Pancreas (tissue), 10 donors: ENCODE measurements around the gene G6PC2. TPM values are rescaled to one million over a fixed set of nuclear protein-coding genes. Genes with fewer than 3 reads are reported as not detected.

Experiments
- ATAC-seq, 4 donors: fragments of 200-7000 bp; cut with Tn5 transposase; one replicate each; pipeline versions ENCODE4 v1.8.0 to v1.9.1; 2020; ENCODE audit warnings: mild to moderate bottlenecking in 4 of 4, moderate library complexity in 4 of 4
- DNase-seq, 6 donors: peaks; one replicate each; pipeline ENCODE4 v3.0.0-alpha.2; 2020
- FAIRE-seq: peaks from 2 replicates; lab custom pipeline; 2012; peaks lifted over from hg19 to GRCh38; lab: Jason Lieb, UNC
- H3K27ac ChIP-seq, 4 donors: fragments of 200-600 bp; sonication (generic); 1 replicate in 3 of 4; 2 replicates in 1 of 4; pipeline versions ENCODE4 v1.5.0 to v1.8.0; 2020
- H3K27me3 ChIP-seq, 4 donors: fragments of 200-600 bp; one replicate each; pipeline ENCODE4 v1.8.0; 2021
- H3K36me3 ChIP-seq, 3 donors: fragments of 200-600 bp; sonication (generic) in 1 of 3; one replicate each; pipeline versions ENCODE4 v1.5.0 to v1.8.0; 2020 to 2021
- H3K4me1 ChIP-seq, 3 donors: fragments of 200-600 bp; one replicate each; pipeline ENCODE4 v1.8.0; 2021
- H3K4me3 ChIP-seq, 4 donors: fragments of 200-600 bp; sonication (generic) in 2 of 4; one replicate each; pipeline versions ENCODE4 v1.5.0 to v1.8.0; 2020 to 2021
- H3K9me3 ChIP-seq, 4 donors: fragments of 200-600 bp; one replicate each; pipeline ENCODE4 v1.8.0; 2021
- CTCF ChIP-seq, 4 donors: fragments of 200-600 bp; sonication (generic) in 3 of 4; IDR thresholded peaks; one replicate each; pipeline versions ENCODE4 v1.5.0 to v1.8.0; 2021; ENCODE audit warnings: antibody characterized with exemption in 4 of 4
- WGBS, 2 donors: extraction: QIAGEN DNeasy Blood & Tissue Kit; methylation state at CpG; one replicate each; pipeline ENCODE4 v1.1.7; 2013; 5-methylcytosine and 5-hydroxymethylcytosine counted together
- intact Hi-C, 3 donors: fragments of 100-400 bp; cut with DNase I; formaldehyde crosslinking; loops; one replicate each; pipeline versions ENCODE4 v1.11.1 to v1.14.2; 2022
- polyA plus RNA-seq, 2 donors: library from polyadenylated mRNA; stranded (reverse); fragments of 200-250 nt; gene quantifications; one replicate each; pipeline ENCODE4 v1.2.3, GENCODE V29; 2013
- total RNA-seq, 6 donors: library from RNA; stranded (reverse); fragmentation: NEBNext Ultra II Directional in 4 of 6; extraction: Animal tissue kit (Norgen Biotek cat#: 25700) in 4 of 6; gene quantifications; one replicate each; pipeline versions ENCODE4 v1.2.1 to v1.2.4, GENCODE V29; 2021 to 2023
- donor health status: healthy with polysubstance abuse.
- donor health status: DM: no; HTN: no; CAD: no; lungs with moderate emphysema.
- donor health status: DM: no; HTN: no; CAD: no.
- donor health status: control.
- donor health status: control.
- donor health status: Bipolar disorder and iron deficiency.
- donor health status: DM: yes; HTN: yes; CAD: no.
- donor health status: DM: no; HTN: no; CAD: no.
- donor health status: DM: no; HTN: no; CAD: no.
- donor health status: DM: yes; HTN: yes; CAD: no.

G6PC2 gene
- total RNA-seq = 10 to 100 TPM in 3 of 6 donors, 1 to 10 TPM in 3; 2.2 to 33.7 (median 11.1) TPM
- 100 to 1,000 TPM in 1 of 2 donors, 10 to 100 TPM in 1; 25.0 to 262 TPM for polyA plus RNA-seq

GRCh38 chr2:168901003-168901402, at the start of gene G6PC2:
Gene G6PC2 (plus strand): TSS chr2:168901291. CDS start chr2:168901332, 41 bp downstream.
- H3K9me3 ChIP-seq = no peaks in the 10 kb centered on the region
- no peak for FAIRE-seq
- peak in 2 of 4 donors; percentile 82 to 83 for ATAC-seq
- intact Hi-C loops = no loop called here
- no peaks in the 10 kb centered on the region for H3K4me1 ChIP-seq
- no peaks in the 10 kb centered on the region for H3K36me3 ChIP-seq
- WGBS, 2 donors = 61 to 70% methylated on average over 5 of the region's 5 CpGs
- no peak within 1 kb of the TSS for H3K4me3 ChIP-seq
- H3K27ac ChIP-seq = no peak within 1 kb of the TSS
- TF ChIP-seq CTCF (IDR thresholded peaks at IDR 0.05) = no peak
- H3K27me3 ChIP-seq = no peaks in the 10 kb centered on the region
- DNase-seq = no peak

GRCh38 chr2:168851674-168852320, 49.3 kb upstream of the G6PC2 start:
- H3K4me3 ChIP-seq = no peak overlapping the region
- FAIRE-seq = no peak
- peaks cover 0 to 26% (median 0%) of the 10 kb centered on the region in 3 donors for H3K36me3 ChIP-seq
- TF ChIP-seq CTCF (IDR thresholded peaks at IDR 0.05) = no peak
- H3K27ac ChIP-seq = no peak overlapping the region
- intact Hi-C loops = loop anchor here in 1 of 3 donors (10.0 kb wide), 1 partner anchor 77 kb away; no protein-coding TSS in a partner anchor
- H3K9me3 ChIP-seq = no peaks in the 10 kb centered on the region
- no peaks in the 10 kb centered on the region for H3K4me1 ChIP-seq
- WGBS, 2 donors = 85 to 87% methylated on average over 5 of the region's 5 CpGs
- no peaks in the 10 kb centered on the region for H3K27me3 ChIP-seq
- peak in 3 of 6 donors; percentile 20 to 62 (median 41) for DNase-seq
- ATAC-seq = no peak

- 33 to 56% methylated on average over 3 of the region's 3 CpGs for WGBS, 2 donors
- H3K36me3 ChIP-seq = peaks cover 0 to 27% (median 0%) of the 10 kb centered on the region in 3 donors
- H3K27me3 ChIP-seq = no peaks in the 10 kb centered on the region
- no peak overlapping the region for H3K27ac ChIP-seq
- H3K4me1 ChIP-seq = no peaks in the 10 kb centered on the region
- DNase-seq (no peak), FAIRE-seq (no peak), ATAC-seq (no peak)
- H3K4me3 ChIP-seq = no peak overlapping the region
- TF ChIP-seq CTCF (IDR thresholded peaks at IDR 0.05) = no peak
- intact Hi-C loops = loop anchor here in 1 of 3 donors (10.0 kb wide), 1 partner anchor 78 kb away; no protein-coding TSS in a partner anchor
- no peaks in the 10 kb centered on the region for H3K9me3 ChIP-seq
Measured at GRCh38 chr2:168852481-168852880, 48.6 kb upstream of the G6PC2 start.

GRCh38 chr2:168853471-168853870, 47.6 kb upstream of the G6PC2 start:
- WGBS, 2 donors = 99 to 100% methylated on average over 1 of the region's 1 CpG
- H3K36me3 ChIP-seq = peaks cover 0 to 27% (median 0%) of the 10 kb centered on the region in 3 donors
- FAIRE-seq = no peak

More at GRCh38 chr2:168853471-168853870, 47.6 kb upstream of the G6PC2 start:
- no peaks in the 10 kb centered on the region for H3K27me3 ChIP-seq
- no peak overlapping the region for H3K27ac ChIP-seq
- no peak for ATAC-seq
- no peak overlapping the region for H3K4me3 ChIP-seq
- H3K4me1 ChIP-seq = no peaks in the 10 kb centered on the region
- no peaks in the 10 kb centered on the region for H3K9me3 ChIP-seq
- TF ChIP-seq CTCF (IDR thresholded peaks at IDR 0.05) = no peak
- intact Hi-C loops = loop anchor here in 1 of 3 donors (10.0 kb wide), 1 partner anchor 79 kb away; no protein-coding TSS in a partner anchor
- no peak for DNase-seq
